ENCODE measurements around the gene SMAD6.

SMAD6 gene

DNA sequence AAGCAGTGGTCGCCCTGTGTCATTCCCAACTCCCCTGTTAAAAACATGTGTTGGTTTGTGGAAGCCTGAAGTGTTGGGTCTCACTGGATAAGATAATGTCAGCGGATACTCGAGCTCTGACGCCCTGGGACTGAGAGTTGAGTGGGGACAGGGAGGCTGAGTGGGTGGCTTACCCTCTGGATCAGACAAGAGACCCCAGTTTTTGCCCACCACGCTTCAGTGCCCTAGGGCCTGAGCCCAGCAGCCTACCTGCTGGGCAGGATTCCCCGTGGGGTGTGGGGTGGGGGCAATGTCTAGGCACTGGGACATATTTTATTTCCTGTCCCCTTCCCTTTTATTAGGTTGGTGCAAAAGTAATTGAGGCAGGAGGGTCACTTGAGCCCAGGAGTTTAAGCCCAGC lies 75.0 kb downstream of the SMAD6 start:
- H3K4me3 ChIP-seq (ENCODE audit: low read depth, low read length) = no peak overlapping the region
- TF ChIP-seq CTCF (IDR thresholded peaks at IDR 0.05; ENCODE audit: borderline replicate concordance, insufficient read depth, low read depth, low read length) = no peak

DNA sequence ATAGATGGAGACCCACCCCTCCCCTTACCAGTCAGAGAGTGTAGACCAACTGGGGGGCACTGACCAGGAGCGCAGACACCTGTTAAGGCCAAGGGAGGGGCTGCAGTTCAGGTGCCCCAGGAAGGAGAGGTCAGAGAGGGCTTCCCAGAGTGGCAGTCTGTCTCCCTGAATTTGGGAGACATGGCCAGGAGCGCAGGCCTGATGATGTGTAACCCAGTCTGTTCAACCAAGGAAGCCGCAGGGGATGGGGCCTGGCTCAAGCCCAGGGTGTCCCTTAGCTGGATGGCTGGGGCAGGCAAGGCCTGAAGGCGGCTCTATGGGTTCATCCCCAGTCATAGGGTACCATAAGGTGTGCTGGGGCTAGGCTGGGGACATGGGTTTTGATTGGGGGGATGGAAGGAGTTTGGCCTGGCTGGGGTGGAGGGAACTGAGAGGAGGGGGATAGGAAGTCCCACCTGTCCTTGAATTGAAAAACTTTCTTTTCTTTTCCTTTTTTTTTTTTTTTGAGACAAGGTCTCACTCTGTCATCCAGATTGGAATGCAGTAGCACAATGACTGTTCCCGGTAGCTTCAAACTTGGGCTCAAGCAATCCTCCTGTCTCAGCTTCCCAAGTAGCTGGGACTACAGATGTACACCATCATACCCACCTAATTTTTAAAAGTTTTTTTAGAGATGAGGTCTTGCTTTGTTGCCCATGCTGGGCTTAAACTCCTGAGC lies 75.7 kb downstream of the SMAD6 start:
- no peak for TF ChIP-seq CTCF (IDR thresholded peaks at IDR 0.05; ENCODE audit: borderline replicate concordance, insufficient read depth, low read depth, low read length)
- H3K4me3 ChIP-seq (ENCODE audit: low read depth, low read length) = no peak overlapping the region

GRCh38 chr15:66778314-66778665 lies 76.3 kb downstream of the SMAD6 start:
- no peak for TF ChIP-seq CTCF (IDR thresholded peaks at IDR 0.05; ENCODE audit: borderline replicate concordance, insufficient read depth, low read depth, low read length)
- no peak overlapping the region for H3K4me3 ChIP-seq (ENCODE audit: low read depth, low read length)

GRCh38 chr15:66778716-66779115 lies 76.7 kb downstream of the SMAD6 start:
- TF ChIP-seq CTCF (IDR thresholded peaks at IDR 0.05; ENCODE audit: borderline replicate concordance, insufficient read depth, low read depth, low read length) = no peak
- H3K4me3 ChIP-seq (ENCODE audit: low read depth, low read length) = no peak overlapping the region

DNA sequence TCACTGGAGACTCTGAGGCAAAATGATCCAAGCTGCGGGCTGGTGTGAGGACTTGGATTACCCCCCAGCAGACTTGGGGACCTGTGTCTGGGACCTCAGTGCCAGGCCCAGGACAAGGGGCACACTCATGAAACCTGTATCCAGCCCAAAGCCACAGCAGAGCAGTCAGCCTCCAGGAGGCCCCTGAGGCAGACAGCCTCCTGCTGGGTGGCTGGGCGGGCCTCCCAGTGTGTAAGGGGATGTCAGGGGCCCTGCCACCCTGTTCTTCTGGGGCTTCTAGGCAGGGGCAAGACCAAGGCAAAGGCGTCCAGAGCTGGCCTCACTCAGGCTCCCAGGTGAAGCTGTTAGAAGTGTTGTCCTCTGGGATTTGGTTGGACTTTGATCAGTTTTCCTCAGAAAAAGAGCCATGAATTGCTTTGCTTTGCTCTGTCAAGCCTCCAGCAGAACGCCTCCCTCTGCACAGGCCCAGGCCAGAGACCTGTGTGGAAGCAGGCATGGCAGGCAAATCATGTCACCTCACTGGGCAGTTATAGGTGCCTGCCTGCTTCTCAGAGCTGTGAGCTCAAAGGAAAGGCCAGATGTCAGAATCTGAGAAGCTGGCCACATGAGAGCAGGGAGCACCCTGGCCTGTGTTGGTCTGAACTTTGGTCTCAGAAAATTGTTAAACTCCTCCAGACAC lies 77.4 kb downstream of the SMAD6 start:
- H3K4me3 ChIP-seq (ENCODE audit: low read depth, low read length) = no peak overlapping the region
- no peak for TF ChIP-seq CTCF (IDR thresholded peaks at IDR 0.05; ENCODE audit: borderline replicate concordance, insufficient read depth, low read depth, low read length)

GRCh38 chr15:66780172-66780972 lies 78.3 kb downstream of the SMAD6 start:
- H3K4me3 ChIP-seq (ENCODE audit: low read depth, low read length) = no peak overlapping the region
- no peak for TF ChIP-seq CTCF (IDR thresholded peaks at IDR 0.05; ENCODE audit: borderline replicate concordance, insufficient read depth, low read depth, low read length)

All from GM12875 (cell line).